Neural crest cell (in vitro differentiated cells): ENCODE data around the gene GPC6. TPM values are rescaled to one million over a fixed set of nuclear protein-coding genes. Genes with fewer than 3 reads are reported as not detected.

Source experiments
- DNase-seq: peaks from one replicate; pipeline ENCODE4 v3.0.0; 2021; ENCODE audit warnings: low read depth, mixed read lengths, low spot score
- H3K27ac Mint-ChIP-seq: one replicate; pipeline ENCODE4 v1.8.0; 2021; ENCODE audit warnings: mild to moderate bottlenecking, mixed read lengths; ENCODE audit not compliant: unreplicated experiment
- H3K27me3 Mint-ChIP-seq: 2 replicates; pipeline ENCODE4 v1.8.0; 2021; ENCODE audit warnings: low read depth, mild to moderate bottlenecking, mixed read lengths
- H3K36me3 Mint-ChIP-seq: 2 replicates; pipeline ENCODE4 v1.8.0; 2021; ENCODE audit warnings: low read depth, mild to moderate bottlenecking, mixed read lengths
- H3K4me1 Mint-ChIP-seq: 2 replicates; pipeline ENCODE4 v1.8.0; 2021; ENCODE audit warnings: mixed read lengths
- H3K4me3 Mint-ChIP-seq: one replicate; pipeline ENCODE4 v1.8.0; 2021; ENCODE audit warnings: mild to moderate bottlenecking, mixed read lengths
- H3K9me3 Mint-ChIP-seq: 2 replicates; pipeline ENCODE4 v1.8.0; 2021; ENCODE audit warnings: mixed read lengths
- CTCF ChIP-seq: fragments of 200-600 bp; sonication (generic); conservative IDR thresholded peaks from 2 replicates; pipeline ENCODE4 v1.5.0; 2021; ENCODE audit warnings: antibody characterized with exemption, mild to moderate bottlenecking
- total RNA-seq: library from RNA; stranded (reverse); gene quantifications from 2 replicates; pipeline ENCODE4 v1.2.1, GENCODE V29; 2021

Gene GPC6
- total RNA-seq, 1 donor from 2014 or later: 13.4 TPM

DNA sequence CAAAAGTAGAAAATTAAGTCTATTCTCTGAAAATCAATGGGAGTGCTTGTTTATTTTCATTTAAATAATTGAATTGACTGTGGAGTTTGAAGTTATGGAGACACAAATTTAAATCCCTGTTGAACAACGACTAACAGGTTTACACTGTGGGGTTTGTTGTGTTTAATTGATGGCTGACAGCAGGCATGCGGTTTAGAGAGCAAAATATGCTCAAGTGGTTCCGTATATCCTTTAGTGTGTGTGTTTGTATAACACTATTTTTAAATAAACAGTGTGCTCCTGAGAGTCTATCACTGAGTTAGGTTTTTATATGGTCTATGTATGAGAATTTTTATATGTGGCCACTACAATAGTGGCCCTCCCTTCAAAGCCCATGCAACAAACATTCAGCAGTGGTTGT lies 332.0 kb downstream of the GPC6 start:
- no peaks in the 10 kb centered on the region for H3K9me3 Mint-ChIP-seq
- H3K4me3 Mint-ChIP-seq: no peak overlapping the region
- H3K4me1 Mint-ChIP-seq: peaks cover 9% of the 10 kb centered on the region
- TF ChIP-seq CTCF: no peak
- H3K27ac Mint-ChIP-seq: no peak overlapping the region
- H3K27me3 Mint-ChIP-seq: no peaks in the 10 kb centered on the region
- DNase-seq: no peak
- H3K36me3 Mint-ChIP-seq: no peaks in the 10 kb centered on the region

GRCh38 chr13:93559718-93560117 lies 333.1 kb downstream of the GPC6 start:
- no peak for DNase-seq
- Mint-ChIP-seq H3K27me3 (no peaks in the 10 kb centered on the region), H3K27ac (no peak overlapping the region), H3K9me3 (no peaks in the 10 kb centered on the region), H3K4me1 (peaks cover 9% of the 10 kb centered on the region), H3K36me3 (no peaks in the 10 kb centered on the region), H3K4me3 (no peak overlapping the region)
- no peak for TF ChIP-seq CTCF

- Mint-ChIP-seq H3K36me3 (no peaks in the 10 kb centered on the region), H3K9me3 (no peaks in the 10 kb centered on the region), H3K4me3 (no peak overlapping the region), H3K4me1 (peaks cover 9% of the 10 kb centered on the region), H3K27me3 (no peaks in the 10 kb centered on the region), H3K27ac (no peak overlapping the region)
- DNase-seq: no peak
- no peak for TF ChIP-seq CTCF
Measured at GRCh38 chr13:93561576-93562225, 335.1 kb downstream of the GPC6 start.

- Mint-ChIP-seq H3K27me3 (no peaks in the 10 kb centered on the region), H3K27ac (no peak overlapping the region), H3K4me1 (peaks cover 9% of the 10 kb centered on the region), H3K36me3 (no peaks in the 10 kb centered on the region), H3K9me3 (no peaks in the 10 kb centered on the region), H3K4me3 (no peak overlapping the region)
- no peak for TF ChIP-seq CTCF
- DNase-seq: no peak
Measured at GRCh38 chr13:93562676-93563075, 336.1 kb downstream of the GPC6 start.

GRCh38 chr13:93577105-93577504 lies 350.5 kb downstream of the GPC6 start:
- H3K27me3 Mint-ChIP-seq: no peaks in the 10 kb centered on the region
- no peaks in the 10 kb centered on the region for H3K36me3 Mint-ChIP-seq
- no peaks in the 10 kb centered on the region for H3K4me1 Mint-ChIP-seq
- H3K9me3 Mint-ChIP-seq: no peaks in the 10 kb centered on the region
- no peak for TF ChIP-seq CTCF
- no peak overlapping the region for H3K4me3 Mint-ChIP-seq
- DNase-seq: no peak
- H3K27ac Mint-ChIP-seq: no peak overlapping the region
